SIG-M5 treated with dmso at 0.1 percent for 504 hours (cell line): ENCODE data around the gene TUT7.
A peak's percentile ranks its signal among the peaks of the same experiment; 100 is the strongest.

Experiments used
- DNase-seq: peaks from one replicate; lab custom pipeline; 2025; ENCODE audit not compliant: unreplicated experiment; lab: John Stamatoyannopoulos, UW

Gene TUT7

DNA sequence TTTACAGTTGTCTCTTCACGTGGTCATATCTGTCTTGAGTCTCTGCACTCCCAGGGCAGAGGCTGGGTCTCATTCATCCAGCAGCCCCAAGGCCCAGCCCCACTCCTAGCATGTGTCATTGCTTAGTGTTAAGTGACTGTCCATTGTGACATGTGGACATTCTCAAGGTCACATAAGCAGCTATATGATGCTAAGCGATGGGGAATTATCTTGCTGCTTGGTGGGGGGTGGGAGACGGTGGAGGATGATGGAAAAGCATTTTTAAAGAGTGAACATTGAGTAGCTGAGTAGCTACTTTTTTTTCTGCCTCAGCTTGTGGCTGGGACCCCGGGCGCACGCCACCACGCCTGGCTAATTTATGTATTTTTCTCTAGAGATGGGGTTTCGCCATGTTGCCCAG lies 94.7 kb downstream of the TUT7 start, which contains the start of gene C9orf153:
Gene C9orf153 (minus strand): TSS at position 101 of the 400 bp plus-strand sequence. CDS start 30,054 bp downstream, outside the sequence.
- no peak for DNase-seq

DNA sequence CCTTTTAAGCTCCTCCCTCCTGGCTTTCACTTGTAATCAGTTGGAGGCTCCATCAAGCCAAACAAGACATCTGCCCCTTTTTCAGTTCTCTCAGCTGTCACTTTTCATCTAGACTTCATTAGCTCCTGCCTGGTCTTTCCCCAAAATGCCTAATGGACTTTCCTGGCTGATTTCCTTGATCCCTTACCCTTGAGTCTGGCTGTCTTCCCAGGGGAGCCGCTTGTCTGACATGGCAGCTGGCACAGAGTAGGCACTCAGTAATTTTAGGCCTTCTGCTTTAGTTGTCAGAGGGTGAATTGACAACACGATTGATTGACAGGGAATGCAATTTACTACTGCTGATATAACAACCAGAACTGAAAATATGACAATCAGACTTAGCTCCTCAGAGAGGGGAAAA lies 96.8 kb downstream of the TUT7 start:
- DNase-seq: no peak

DNA sequence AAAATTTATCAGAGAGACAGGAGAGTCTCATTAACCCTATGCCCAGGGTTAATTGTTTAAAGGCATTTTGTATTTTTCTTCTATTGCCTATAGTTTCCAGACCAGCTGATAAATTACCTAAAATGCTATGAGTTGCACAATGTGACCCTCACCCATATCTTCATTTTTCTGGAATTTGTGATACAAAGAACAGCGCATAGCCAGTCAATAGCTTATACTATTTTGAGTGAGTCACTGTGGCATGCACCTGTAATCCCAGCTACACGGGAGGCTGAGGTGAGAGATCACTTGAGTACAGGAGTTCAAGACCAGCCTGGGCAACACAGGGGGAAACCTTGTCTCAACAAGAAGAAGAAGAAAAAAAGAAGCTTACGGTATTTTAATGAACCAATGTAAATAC lies 97.6 kb downstream of the TUT7 start:
- DNase-seq: no peak

DNA sequence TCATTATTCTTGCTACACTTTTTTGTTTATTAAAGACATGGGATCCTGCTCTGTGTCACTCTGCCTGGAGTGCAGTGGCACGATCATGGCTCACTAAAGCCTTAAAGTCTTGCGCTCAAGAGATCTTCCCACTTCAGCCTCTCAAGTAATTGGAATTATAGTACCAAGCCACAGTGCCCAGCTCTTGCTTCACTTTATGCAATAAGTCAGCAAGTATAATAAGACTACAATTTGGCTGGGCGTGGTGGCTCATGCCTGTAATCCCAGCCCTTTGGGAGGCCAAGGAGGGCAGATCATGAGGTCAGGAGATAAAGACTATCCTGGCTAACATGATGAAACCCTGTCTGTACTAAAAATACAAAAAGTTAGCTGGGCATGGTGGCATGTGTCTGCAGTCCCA lies 100.6 kb downstream of the TUT7 start:
- DNase-seq: no peak

DNA sequence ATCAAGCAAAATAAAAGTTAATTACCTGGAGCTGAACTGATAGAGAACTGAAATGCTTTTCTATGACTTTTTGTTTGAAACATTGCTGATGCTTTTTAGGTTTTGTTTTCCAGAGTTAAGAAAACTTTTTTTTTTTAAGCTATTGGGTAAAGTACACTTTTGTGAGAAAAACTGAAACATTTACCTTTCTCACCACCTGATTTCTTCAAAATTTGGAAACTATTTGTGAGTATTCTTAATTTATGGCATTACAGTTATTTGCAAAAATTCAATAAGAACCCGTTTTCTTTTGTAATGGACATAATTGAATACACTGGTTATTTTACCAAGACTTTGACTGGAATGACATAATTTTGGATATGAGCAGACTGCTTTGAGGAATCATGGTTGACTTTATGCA lies 101.3 kb downstream of the TUT7 start:
- no peak for DNase-seq

DNA sequence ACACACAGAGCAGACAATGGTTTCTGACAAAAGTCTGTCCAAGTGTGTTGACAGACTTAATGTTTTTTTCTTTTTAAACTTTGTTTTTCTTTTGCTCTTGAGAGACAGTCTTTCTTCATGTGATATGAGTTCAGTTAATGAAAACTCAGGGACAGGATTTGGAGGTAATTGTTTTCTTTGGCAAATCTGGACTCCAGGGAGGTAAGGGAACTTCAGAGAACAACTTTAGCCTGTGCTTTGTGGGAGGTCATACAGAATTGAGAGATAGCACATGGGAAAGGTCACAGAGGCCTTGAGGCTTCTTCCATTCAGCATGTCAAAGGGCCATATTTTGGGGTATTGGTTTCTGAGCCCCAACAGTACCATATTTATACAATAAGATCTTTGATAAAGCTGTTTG lies 104.1 kb downstream of the TUT7 start:
- DNase-seq: no peak

DNA sequence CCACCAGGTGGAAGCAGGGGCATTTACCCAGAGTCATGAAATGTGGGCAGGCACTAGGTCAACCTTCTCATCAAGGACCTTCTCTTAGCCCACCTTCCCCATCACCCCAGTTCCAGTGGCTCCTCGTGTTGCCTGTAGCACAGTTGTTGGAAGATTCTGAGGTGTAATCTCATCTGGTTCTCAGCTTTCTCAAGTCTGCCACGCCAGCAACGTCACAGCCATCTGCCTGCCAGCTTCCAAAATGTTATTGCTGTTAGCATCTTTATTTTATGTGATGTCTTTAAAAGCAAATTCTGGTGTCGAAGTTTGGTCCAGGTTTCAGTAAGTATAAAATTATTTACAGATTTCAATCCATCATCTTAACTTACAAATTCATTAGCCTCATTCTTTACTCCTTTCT lies 105.5 kb downstream of the TUT7 start:
- DNase-seq: no peak

DNA sequence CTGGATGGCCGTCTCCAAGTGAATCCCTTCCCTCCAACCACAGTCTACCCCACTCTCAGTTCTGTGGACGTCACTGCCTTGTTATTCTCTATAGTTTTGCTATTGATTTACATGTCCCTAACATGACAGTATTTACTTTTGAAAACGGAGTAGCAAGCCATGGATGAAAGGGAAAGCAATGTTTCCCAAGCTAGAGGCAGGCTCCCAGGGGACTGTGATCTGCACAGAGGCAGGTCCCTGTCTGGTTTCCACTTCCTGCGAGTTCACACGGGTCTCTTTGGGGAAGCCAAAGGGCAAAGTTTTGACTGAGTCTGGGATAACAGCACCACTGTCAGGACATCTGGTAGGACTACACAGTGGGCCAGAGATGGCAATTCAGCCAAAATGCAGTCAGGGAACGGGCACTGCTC lies 107.5 kb downstream of the TUT7 start:
- no peak for DNase-seq

DNA sequence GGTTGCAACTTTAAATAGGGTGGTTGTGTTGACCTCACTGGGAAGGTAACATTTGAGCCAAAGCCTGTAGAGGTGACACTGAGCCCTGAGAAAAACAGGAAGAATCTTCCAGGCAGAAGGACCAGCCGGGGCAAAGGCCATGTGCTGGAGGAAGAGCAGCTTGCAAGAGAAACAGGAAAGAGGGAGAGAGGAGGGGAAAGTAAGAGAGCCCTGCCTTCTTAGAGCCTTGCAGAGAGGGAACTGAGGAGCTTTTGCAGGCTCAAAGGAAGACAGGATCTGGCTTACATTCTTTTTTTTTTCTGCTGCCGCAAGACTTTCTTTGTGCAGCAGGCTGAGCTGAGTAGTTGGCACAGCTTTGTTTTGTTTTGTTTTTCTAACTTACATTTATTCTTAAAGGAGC lies 112.1 kb downstream of the TUT7 start:
- DNase-seq: peak; percentile 3

DNA sequence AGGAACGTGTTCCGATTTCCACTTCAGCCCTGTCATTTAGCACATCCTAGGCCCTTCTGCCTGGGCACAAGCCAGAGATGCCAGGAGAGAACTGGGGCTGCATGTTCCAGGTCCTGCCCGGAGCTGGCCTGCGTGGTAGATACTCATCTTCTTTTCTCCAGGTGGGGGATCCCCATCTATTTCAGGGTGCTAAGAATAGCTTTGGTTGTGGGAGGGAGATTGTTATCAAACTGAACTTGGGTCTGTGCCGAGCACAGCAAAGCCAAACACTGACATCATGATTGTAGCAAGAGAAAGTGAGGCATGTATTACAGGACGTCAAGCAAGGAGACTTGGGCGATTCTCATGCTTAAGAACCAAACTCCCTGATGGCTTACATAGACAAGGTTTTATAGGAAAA lies 113.0 kb downstream of the TUT7 start:
- DNase-seq: no peak

DNA sequence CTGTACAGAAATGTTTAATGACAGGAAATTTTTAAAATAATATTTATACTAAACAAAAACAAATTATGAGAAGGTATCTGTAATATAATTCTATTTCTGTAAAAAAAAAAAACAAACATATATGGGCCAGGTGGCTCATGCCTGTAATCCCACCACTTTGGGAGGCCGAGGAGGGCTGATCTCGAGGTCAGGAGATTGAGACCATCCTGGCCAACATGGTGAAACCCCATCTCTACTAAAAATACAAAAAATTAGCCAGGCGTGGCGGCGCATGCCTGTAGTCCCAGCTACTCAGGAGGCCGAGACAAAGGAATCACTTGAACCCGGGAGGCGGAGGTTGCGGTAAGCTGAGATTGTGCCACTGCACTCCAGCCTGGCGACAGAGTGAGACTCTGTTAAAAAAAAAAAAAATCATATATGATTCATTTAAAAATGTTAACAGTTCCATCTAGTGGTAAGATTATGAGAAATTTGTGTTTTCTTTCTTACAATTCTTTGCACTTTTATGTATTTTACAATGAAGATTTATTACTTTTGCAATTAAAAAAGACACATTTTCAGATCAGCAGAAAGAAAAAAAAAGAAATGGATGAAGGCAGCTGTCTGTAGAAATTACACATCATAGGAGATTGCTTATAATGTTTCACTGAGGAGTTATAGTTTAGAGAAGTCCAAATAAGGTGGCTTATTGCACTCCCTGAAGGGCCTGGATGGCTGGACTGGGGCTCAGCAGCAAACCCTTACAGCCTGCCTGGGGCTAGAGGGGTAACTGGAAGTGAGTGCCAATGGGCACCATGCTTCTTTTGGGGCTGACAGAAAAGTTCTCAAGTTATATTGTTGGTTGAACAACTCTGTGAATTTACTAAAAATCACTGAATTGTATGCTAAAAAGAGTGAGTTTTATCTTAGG lies 115.1 kb downstream of the TUT7 start:
- DNase-seq: no peak
